ENCODE measurements around the gene SLC6A6.
"Not testable (repeated sequence)": the region's sequence is repeated elsewhere in the genome, so short reads cannot be mapped to it uniquely, and the experiment has no call there.

SLC6A6 gene

GRCh38 chr3:14423197-14423743, 20.9 kb downstream of the SLC6A6 start:
- DNase-seq: no peak

- DNase-seq: no peak
These were observed 21.6 kb downstream of the SLC6A6 start for GRCh38 chr3:14423963-14424362.

- no peak for DNase-seq
These were observed 22.5 kb downstream of the SLC6A6 start for GRCh38 chr3:14424711-14425580.

GRCh38 chr3:14425581-14426304, 23.3 kb downstream of the SLC6A6 start:
- DNase-seq: no peak

- DNase-seq: no peak
These were observed 23.9 kb downstream of the SLC6A6 start for GRCh38 chr3:14426305-14426620.

GRCh38 chr3:14428087-14429033, 26.0 kb downstream of the SLC6A6 start:
- DNase-seq: no peak

GRCh38 chr3:14429237-14429636, 26.8 kb downstream of the SLC6A6 start:
- no peak for DNase-seq

GRCh38 chr3:14429640-14430039, 27.2 kb downstream of the SLC6A6 start:
- no peak for DNase-seq

- DNase-seq: no peak
These were observed 27.6 kb downstream of the SLC6A6 start for GRCh38 chr3:14430053-14430452.

- no peak for DNase-seq
These were observed 28.5 kb downstream of the SLC6A6 start for GRCh38 chr3:14430706-14431451.

- no peak for DNase-seq
These were observed 29.1 kb downstream of the SLC6A6 start for GRCh38 chr3:14431452-14431916.

- peak; percentile 99 for DNase-seq
These were observed 29.8 kb downstream of the SLC6A6 start for GRCh38 chr3:14431917-14432834.

- no peak for DNase-seq
These were observed 30.7 kb downstream of the SLC6A6 start for GRCh38 chr3:14433106-14433505.

GRCh38 chr3:14434126-14434497, 31.7 kb downstream of the SLC6A6 start:
- no peak for DNase-seq

GRCh38 chr3:14434498-14435151, 32.2 kb downstream of the SLC6A6 start:
- DNase-seq: no peak

- no peak for DNase-seq
These were observed 33.0 kb downstream of the SLC6A6 start for GRCh38 chr3:14435175-14436014.

GRCh38 chr3:14436954-14437281, 34.5 kb downstream of the SLC6A6 start:
- no peak for DNase-seq

GRCh38 chr3:14437705-14438104, 35.3 kb downstream of the SLC6A6 start:
- DNase-seq: not testable (repeated sequence)

- DNase-seq: no peak
These were observed 35.9 kb downstream of the SLC6A6 start for GRCh38 chr3:14438262-14438661.

GRCh38 chr3:14438929-14439328, 36.5 kb downstream of the SLC6A6 start:
- no peak for DNase-seq

All from islet precursor cell (in vitro differentiated cells).